Stimulated activated CD8-positive, alpha-beta memory T cell treated with anti-CD3 and anti-CD28 coated beads, Interleukin-4, amount 100 ng/mL, for 24 hours (primary cell): ENCODE data around the gene SORCS2.

Experiments used
- DNase-seq: peaks from one replicate; pipeline ENCODE4 v3.0.0-alpha.2; 2020; ENCODE audit warnings: low read depth

Gene SORCS2

GRCh38 chr4:7637139-7637538, 444.8 kb downstream of the SORCS2 start:
- no peak for DNase-seq

- no peak for DNase-seq
These were observed 445.6 kb downstream of the SORCS2 start for GRCh38 chr4:7637971-7638370.

GRCh38 chr4:7638489-7638888, 446.2 kb downstream of the SORCS2 start:
- DNase-seq = no peak

- no peak for DNase-seq
These were observed 446.8 kb downstream of the SORCS2 start for GRCh38 chr4:7638984-7639789.

- DNase-seq = no peak
These were observed 447.8 kb downstream of the SORCS2 start for GRCh38 chr4:7640136-7640535.

- DNase-seq = no peak
These were observed 449.4 kb downstream of the SORCS2 start for GRCh38 chr4:7641712-7642111.

- DNase-seq = no peak
These were observed 450.6 kb downstream of the SORCS2 start for GRCh38 chr4:7642741-7643458.

- no peak for DNase-seq
These were observed 452.8 kb downstream of the SORCS2 start for GRCh38 chr4:7645158-7645557.

- no peak for DNase-seq
These were observed 453.6 kb downstream of the SORCS2 start for GRCh38 chr4:7645956-7646355.

GRCh38 chr4:7646384-7647061, 454.2 kb downstream of the SORCS2 start:
- no peak for DNase-seq

- no peak for DNase-seq
These were observed 454.8 kb downstream of the SORCS2 start for GRCh38 chr4:7647186-7647585.

- no peak for DNase-seq
These were observed 455.5 kb downstream of the SORCS2 start for GRCh38 chr4:7647600-7648543.

- DNase-seq = no peak
These were observed 456.4 kb downstream of the SORCS2 start for GRCh38 chr4:7648544-7649395.

GRCh38 chr4:7649411-7649740, 457.0 kb downstream of the SORCS2 start:
- no peak for DNase-seq

GRCh38 chr4:7649741-7650531, 457.6 kb downstream of the SORCS2 start:
- peak; percentile 30 for DNase-seq

- DNase-seq = no peak
These were observed 458.5 kb downstream of the SORCS2 start for GRCh38 chr4:7650606-7651385.

GRCh38 chr4:7651461-7651921, 459.2 kb downstream of the SORCS2 start:
- no peak for DNase-seq

- DNase-seq = no peak
These were observed 459.7 kb downstream of the SORCS2 start for GRCh38 chr4:7652006-7652405.

- no peak for DNase-seq
These were observed 460.1 kb downstream of the SORCS2 start for GRCh38 chr4:7652451-7652881.
